ENCODE results near the gene FRG2B. TPM values are rescaled to one million over a fixed set of nuclear protein-coding genes. Genes with fewer than 3 reads are reported as not detected.

FRG2B gene
- total and polyA plus RNA-seq, 2 of the 8 experiments (the other 6 are each of a cell fraction or from before 2014, with no cell fraction given): not detected

- TF ChIP-seq SIRT6 (IDR thresholded peaks at IDR 0.05; ENCODE audit: low read length) (no peak), KDM5A (IDR thresholded peaks at IDR 0.05; ENCODE audit: low read length) (no peak)
Observed at GRCh38 chr10:133614830-133615580, 11.6 kb downstream of the FRG2B start (continued).
